ENCODE data around the gene CLDN9.

Gene CLDN9

GRCh38 chr16:2974319-2975056, 38.2 kb upstream of the CLDN9 start:
- DNase-seq: no peak

- no peak for DNase-seq
These were observed 37.4 kb upstream of the CLDN9 start for GRCh38 chr16:2975161-2975795.

GRCh38 chr16:2976201-2976600, 36.5 kb upstream of the CLDN9 start:
- no peak for DNase-seq

- DNase-seq: no peak
These were observed 36.0 kb upstream of the CLDN9 start for GRCh38 chr16:2976673-2977072.

GRCh38 chr16:2977440-2977839, 35.3 kb upstream of the CLDN9 start:
- no peak for DNase-seq

- DNase-seq: no peak
These were observed 33.0 kb upstream of the CLDN9 start for GRCh38 chr16:2979669-2980226.

GRCh38 chr16:2980227-2981176, 32.2 kb upstream of the CLDN9 start, which contains the start of gene PKMYT1:
Gene PKMYT1, minus strand, starts transcription at chr16:2980446. Its CDS starts 789 bp downstream, at chr16:2979657.
- DNase-seq: peak; percentile 83

GRCh38 chr16:2981177-2981898, 31.4 kb upstream of the CLDN9 start:
- DNase-seq: no peak

- DNase-seq: no peak
These were observed 30.8 kb upstream of the CLDN9 start for GRCh38 chr16:2981899-2982250.

GRCh38 chr16:2982402-2982801, 30.3 kb upstream of the CLDN9 start:
- DNase-seq: no peak

- DNase-seq: peak; percentile 74
These were observed 29.0 kb upstream of the CLDN9 start for GRCh38 chr16:2983706-2984136.

- no peak for DNase-seq
These were observed 27.3 kb upstream of the CLDN9 start for GRCh38 chr16:2985462-2985861.

GRCh38 chr16:2985893-2986355, 26.8 kb upstream of the CLDN9 start:
- DNase-seq: no peak

GRCh38 chr16:2986623-2987188, 26.0 kb upstream of the CLDN9 start:
- no peak for DNase-seq

GRCh38 chr16:2987286-2987685, 25.4 kb upstream of the CLDN9 start:
- DNase-seq: no peak

- no peak for DNase-seq
These were observed 24.9 kb upstream of the CLDN9 start for GRCh38 chr16:2987833-2988232.

GRCh38 chr16:2988590-2989099, 24.1 kb upstream of the CLDN9 start:
- no peak for DNase-seq

- no peak for DNase-seq
These were observed 21.8 kb upstream of the CLDN9 start for GRCh38 chr16:2990891-2991290.

GRCh38 chr16:2991566-2992261, 21.0 kb upstream of the CLDN9 start:
- DNase-seq: no peak

- no peak for DNase-seq
These were observed 20.2 kb upstream of the CLDN9 start for GRCh38 chr16:2992383-2993081.
